HG02885 (cell line): Measurements from ENCODE around the gene THBS2.
"Not testable (repeated sequence)": the region's sequence is repeated elsewhere in the genome, so short reads cannot be mapped to it uniquely, and the experiment has no call there.

ENCODE experiments used
- ATAC-seq: cut with Tn5 transposase; IDR thresholded peaks from one replicate; pipeline ENCODE4 v1.9.1; 2021; ENCODE audit warnings: mild to moderate bottlenecking; ENCODE audit not compliant: unreplicated experiment, poor library complexity

The THBS2 gene

GRCh38 chr6:169274781-169275180, 21.1 kb upstream of the THBS2 start:
- no peak for ATAC-seq

- ATAC-seq, result no peak
Measured at GRCh38 chr6:169273511-169273910, 19.9 kb upstream of the THBS2 start.

GRCh38 chr6:169271877-169272216, 18.2 kb upstream of the THBS2 start:
- no peak for ATAC-seq

GRCh38 chr6:169271158-169271876, 17.7 kb upstream of the THBS2 start:
- no peak for ATAC-seq

- ATAC-seq, result not testable (repeated sequence)
Measured at GRCh38 chr6:169270077-169270380, 16.4 kb upstream of the THBS2 start.

- no peak for ATAC-seq
Measured at GRCh38 chr6:169269180-169270076, 15.8 kb upstream of the THBS2 start.

GRCh38 chr6:169268276-169268675, 14.6 kb upstream of the THBS2 start:
- no peak for ATAC-seq

GRCh38 chr6:169266746-169267591, 13.3 kb upstream of the THBS2 start:
- no peak for ATAC-seq

GRCh38 chr6:169266261-169266660, 12.6 kb upstream of the THBS2 start:
- ATAC-seq, result no peak

- ATAC-seq, result no peak
Measured at GRCh38 chr6:169265486-169266131, 12.0 kb upstream of the THBS2 start.

GRCh38 chr6:169263836-169264608, 10.4 kb upstream of the THBS2 start:
- no peak for ATAC-seq

GRCh38 chr6:169263374-169263773, 9.7 kb upstream of the THBS2 start:
- no peak for ATAC-seq

- not testable (repeated sequence) for ATAC-seq
Measured at GRCh38 chr6:169262602-169263001, 9.0 kb upstream of the THBS2 start.

GRCh38 chr6:169256518-169256917, 2.9 kb upstream of the THBS2 start:
- no peak for ATAC-seq

- ATAC-seq, result no peak
Measured at GRCh38 chr6:169256061-169256460, 2.4 kb upstream of the THBS2 start.

- no peak for ATAC-seq
Measured at GRCh38 chr6:169255643-169256042, 2.0 kb upstream of the THBS2 start.

- no peak for ATAC-seq
Measured at GRCh38 chr6:169254456-169255316, 1.0 kb upstream of the THBS2 start.

- ATAC-seq, result no peak
Measured at GRCh38 chr6:169252505-169253189, 999 bp downstream of the THBS2 start.
